HK-2 (cell line): ENCODE results near the gene GRAMD2B.

ENCODE experiments used
- DNase-seq: peaks from one replicate; pipeline ENCODE4 v3.0.0-alpha.2; 2018; ENCODE audit not compliant: unreplicated experiment

The GRAMD2B gene

GRCh38 chr5:126477294-126478117 lies 54.3 kb downstream of the GRAMD2B start:
- no peak for DNase-seq

- no peak for DNase-seq
Measured at GRCh38 chr5:126479810-126480209, 56.6 kb downstream of the GRAMD2B start.

- DNase-seq: no peak
Measured at GRCh38 chr5:126480824-126481223, 57.6 kb downstream of the GRAMD2B start.

GRCh38 chr5:126481243-126481642 lies 58.0 kb downstream of the GRAMD2B start:
- DNase-seq: no peak

- no peak for DNase-seq
Measured at GRCh38 chr5:126482591-126482990, 59.4 kb downstream of the GRAMD2B start.

- DNase-seq: no peak
Measured at GRCh38 chr5:126483156-126483555, 59.9 kb downstream of the GRAMD2B start.

- DNase-seq: no peak
Measured at GRCh38 chr5:126484253-126484652, 61.0 kb downstream of the GRAMD2B start.

GRCh38 chr5:126486332-126486731 lies 63.1 kb downstream of the GRAMD2B start:
- no peak for DNase-seq

GRCh38 chr5:126487596-126487995 lies 64.4 kb downstream of the GRAMD2B start:
- no peak for DNase-seq

- no peak for DNase-seq
Measured at GRCh38 chr5:126488443-126489065, 65.3 kb downstream of the GRAMD2B start.

- DNase-seq: no peak
Measured at GRCh38 chr5:126490167-126490940, 67.1 kb downstream of the GRAMD2B start.

- DNase-seq: no peak
Measured at GRCh38 chr5:126492939-126493338, 69.7 kb downstream of the GRAMD2B start.

GRCh38 chr5:126494393-126494792 lies 71.2 kb downstream of the GRAMD2B start:
- DNase-seq: no peak

- DNase-seq: no peak
Measured at GRCh38 chr5:126497506-126497905, 74.3 kb downstream of the GRAMD2B start.

GRCh38 chr5:126499278-126499677 lies 76.1 kb downstream of the GRAMD2B start:
- no peak for DNase-seq

GRCh38 chr5:126499853-126500342 lies 76.7 kb downstream of the GRAMD2B start:
- DNase-seq: no peak

GRCh38 chr5:126501448-126501847 lies 78.2 kb downstream of the GRAMD2B start:
- no peak for DNase-seq

- DNase-seq: peak; percentile 21
Measured at GRCh38 chr5:126503602-126504104, 80.4 kb downstream of the GRAMD2B start.

GRCh38 chr5:126506079-126506478 lies 82.9 kb downstream of the GRAMD2B start:
- DNase-seq: no peak

- no peak for DNase-seq
Measured at GRCh38 chr5:126508251-126508961, 85.2 kb downstream of the GRAMD2B start.

- no peak for DNase-seq
Measured at GRCh38 chr5:126508962-126509279, 85.7 kb downstream of the GRAMD2B start.

- no peak for DNase-seq
Measured at GRCh38 chr5:126509339-126509738, 86.1 kb downstream of the GRAMD2B start.
